Liver (tissue), 9 donors: ENCODE results near the gene CACNA1B. TPM values are rescaled to one million over a fixed set of nuclear protein-coding genes. Genes with fewer than 3 reads are reported as not detected.

Experiments used
- DNase-seq: peaks from one replicate; pipeline ENCODE4 v3.0.0-alpha.2; 2017; ENCODE audit warnings: low spot score
- H3K27ac ChIP-seq, 2 donors: one replicate each; pipeline ENCODE4 v1.7.0; 2013; ENCODE audit warnings: inconsistent platforms in 2 of 2, low read length in 2 of 2, control low read depth in 1 of 2, low read depth in 1 of 2, mild to moderate bottlenecking in 1 of 2
- H3K27me3 ChIP-seq, 4 donors: one replicate each; pipeline versions ENCODE4 v1.6.1 to v1.7.0; 2013; ENCODE audit warnings: low read length in 3 of 4, inconsistent platforms in 1 of 4, mild to moderate bottlenecking in 1 of 4, moderate library complexity in 1 of 4; ENCODE audit not compliant: control insufficient read depth in 4 of 4, insufficient read depth in 4 of 4
- H3K36me3 ChIP-seq, 4 donors: one replicate each; pipeline versions ENCODE4 v1.6.1 to v1.7.0; 2013; ENCODE audit warnings: low read length in 3 of 4, mild to moderate bottlenecking in 3 of 4, low read depth in 1 of 4, moderate library complexity in 1 of 4; ENCODE audit not compliant: control insufficient read depth in 4 of 4, insufficient read depth in 3 of 4
- H3K4me1 ChIP-seq, 4 donors: one replicate each; pipeline versions ENCODE4 v1.6.1 to v1.7.0; 2013; ENCODE audit warnings: low read length in 3 of 4, mild to moderate bottlenecking in 3 of 4, moderate library complexity in 1 of 4; ENCODE audit not compliant: control insufficient read depth in 4 of 4, insufficient read depth in 4 of 4
- H3K4me3 ChIP-seq, 3 donors: one replicate each; pipeline versions ENCODE4 v1.6.1 to v1.7.0; 2013; ENCODE audit warnings: low read length in 3 of 3, control low read depth in 1 of 3, low read depth in 1 of 3, mild to moderate bottlenecking in 1 of 3
- H3K9ac ChIP-seq, 2 donors: one replicate each; pipeline ENCODE4 v1.7.0; 2013; ENCODE audit warnings: low read length in 2 of 2, mild to moderate bottlenecking in 2 of 2, moderate library complexity in 2 of 2, control low read depth in 1 of 2, low read depth in 1 of 2
- H3K9me3 ChIP-seq, 4 donors: one replicate each; pipeline versions ENCODE4 v1.6.1 to v1.7.0; 2013; ENCODE audit warnings: low read length in 3 of 4; ENCODE audit not compliant: control insufficient read depth in 4 of 4
- CTCF ChIP-seq: fragments of 150-350 bp; IDR thresholded peaks from 2 replicates; pipeline ENCODE4 v1.5.1; 2017; ENCODE audit warnings: improper control_type of control experiment, low read depth, low read length; ENCODE audit not compliant: missing input control
- EGR1 ChIP-seq, 2 donors: IDR thresholded peaks; 2 replicates each; pipeline ENCODE4 v1.6.1; 2016 to 2018; ENCODE audit warnings: antibody characterized with exemption in 2 of 2, low read depth in 2 of 2
- FOXA1 ChIP-seq: IDR thresholded peaks from 2 replicates; pipeline ENCODE4 v1.6.1; 2016; ENCODE audit warnings: antibody characterized with exemption
- FOXA2 ChIP-seq: IDR thresholded peaks from 2 replicates; pipeline ENCODE4 v1.6.1; 2016; ENCODE audit warnings: antibody characterized with exemption
- GABPA ChIP-seq, 2 donors: IDR thresholded peaks in 1 of 2; conservative IDR thresholded peaks in 1 of 2; 2 replicates each; pipeline ENCODE4 v1.6.1; 2016; ENCODE audit warnings: antibody characterized with exemption in 2 of 2, mild to moderate bottlenecking in 1 of 2, moderate library complexity in 1 of 2
- HNF4A ChIP-seq, 2 donors: conservative IDR thresholded peaks; 2 replicates each; pipeline ENCODE4 v1.6.1; 2016; ENCODE audit warnings: antibody characterized with exemption in 2 of 2, mild to moderate bottlenecking in 2 of 2
- HNF4G ChIP-seq: IDR thresholded peaks from 2 replicates; pipeline ENCODE4 v1.6.1; 2016; ENCODE audit warnings: antibody characterized with exemption
- JUND ChIP-seq, 2 donors: IDR thresholded peaks; 2 replicates each; pipeline ENCODE4 v1.6.1; 2016; ENCODE audit warnings: antibody characterized with exemption in 2 of 2
- MAX ChIP-seq: IDR thresholded peaks from 2 replicates; pipeline ENCODE4 v1.6.1; 2016; ENCODE audit warnings: antibody characterized with exemption
- NR2F2 ChIP-seq: IDR thresholded peaks from 2 replicates; pipeline ENCODE4 v1.6.1; 2016; ENCODE audit warnings: antibody characterized with exemption
- RAD21 ChIP-seq, 2 donors: IDR thresholded peaks; 2 replicates each; pipeline ENCODE4 v1.6.1; 2016; ENCODE audit warnings: antibody characterized with exemption in 2 of 2, mild to moderate bottlenecking in 2 of 2
- REST ChIP-seq: IDR thresholded peaks from 2 replicates; pipeline ENCODE4 v1.6.1; 2016; ENCODE audit warnings: antibody characterized with exemption, mild to moderate bottlenecking
- RXRA ChIP-seq, 2 donors: IDR thresholded peaks; 2 replicates each; pipeline ENCODE4 v1.6.1; 2017 to 2018; ENCODE audit warnings: antibody characterized with exemption in 2 of 2, mild to moderate bottlenecking in 1 of 2
- SP1 ChIP-seq: IDR thresholded peaks from 2 replicates; pipeline ENCODE4 v1.6.1; 2018; ENCODE audit warnings: antibody characterized with exemption, mild to moderate bottlenecking
- TAF1 ChIP-seq: conservative IDR thresholded peaks from 2 replicates; pipeline ENCODE4 v1.6.1; 2016; ENCODE audit warnings: antibody characterized with exemption, mild to moderate bottlenecking
- YY1 ChIP-seq: IDR thresholded peaks from 2 replicates; pipeline ENCODE4 v1.6.1; 2016; ENCODE audit warnings: antibody characterized with exemption, mild to moderate bottlenecking
- ZBTB33 ChIP-seq: IDR thresholded peaks from 2 replicates; pipeline ENCODE4 v1.6.1; 2016; ENCODE audit warnings: antibody characterized with exemption
- WGBS: extraction: QIAGEN DNeasy Blood & Tissue Kit; methylation state at CpG from one replicate; pipeline ENCODE4 v1.1.7; 2013; 5-methylcytosine and 5-hydroxymethylcytosine counted together
- polyA plus RNA-seq, 2 donors: library from polyadenylated mRNA; stranded (reverse) in 1 of 2; unstranded in 1 of 2; fragments of 200-250 nt in 1 of 2; fragments of >200 nt in 1 of 2; fragmentation: Nextera tagmentation in 1 of 2; extraction: Ambion mirVana in 1 of 2; gene quantifications; one replicate each; pipeline versions ENCODE4 v1.2.1 to v1.2.3, GENCODE V29; 2013 to 2015
- total RNA-seq, 2 donors: library from RNA; depleted of rRNA; stranded (reverse); fragments of >200 nt; gene quantifications; one replicate each; pipeline ENCODE4 v1.2.3, GENCODE V29; 2014
- TF ChIP-seq, protein P1 (sequence below): IDR thresholded peaks from 2 replicates; pipeline ENCODE4 v1.6.1; 2016; ENCODE audit warnings: antibody characterized with exemption
- donor health status: healthy.
- donor health status: healthy.
- donor health status: healthy.
- donor health status: healthy.
- donor health status: healthy.

The CACNA1B gene
- total and polyA plus RNA-seq, 4 donors, result under 0.01 to 0.05 TPM; not detected in 2

DNA sequence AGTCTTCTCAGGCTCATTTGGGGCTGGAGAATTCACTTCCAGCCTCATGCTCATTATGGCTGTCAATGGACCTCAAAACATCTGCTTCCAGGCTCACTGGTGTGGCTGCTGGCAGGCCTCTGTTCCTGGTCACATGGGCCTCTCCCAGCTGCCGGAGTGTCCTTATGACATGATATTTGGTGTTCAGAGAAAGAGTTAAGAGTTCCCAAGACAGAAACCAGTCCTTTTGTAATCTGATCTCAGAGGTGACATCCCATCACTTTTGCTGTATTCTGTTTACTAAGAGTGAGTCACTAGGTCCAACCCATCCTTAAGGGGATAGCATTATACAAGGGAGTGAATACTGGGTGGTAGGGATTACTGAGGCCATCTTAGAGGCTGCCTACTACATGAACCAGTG lies 104.6 kb downstream of the CACNA1B start:
- Histone ChIP-seq H3K9me3 (no peaks in the 10 kb centered on the region), H3K36me3 (no peaks in the 10 kb centered on the region), H3K4me1 (no peaks in the 10 kb centered on the region), H3K27me3 (no peaks in the 10 kb centered on the region), H3K4me3 (no peak overlapping the region), H3K9ac (no peak overlapping the region), H3K27ac (no peak overlapping the region)
- DNase-seq, result no peak
- 98% methylated on average over 1 of the region's 1 CpG for WGBS
- TF ChIP-seq FOXA1, result no peak
- TF ChIP-seq TAF1, result no peak
- no peak for TF ChIP-seq JUND (IDR thresholded peaks at IDR 0.05)
- TF ChIP-seq GABPA (IDR thresholded peaks at IDR 0.05 in 1 of 2, conservative IDR thresholded peaks at IDR 0.05 in 1 of 2), result no peak
- TF ChIP-seq HNF4A (conservative IDR thresholded peaks at IDR 0.05), result no peak
- no peak for TF ChIP-seq HNF4G
- TF ChIP-seq RXRA (IDR thresholded peaks at IDR 0.05), result no peak
- TF ChIP-seq, protein P1, sequence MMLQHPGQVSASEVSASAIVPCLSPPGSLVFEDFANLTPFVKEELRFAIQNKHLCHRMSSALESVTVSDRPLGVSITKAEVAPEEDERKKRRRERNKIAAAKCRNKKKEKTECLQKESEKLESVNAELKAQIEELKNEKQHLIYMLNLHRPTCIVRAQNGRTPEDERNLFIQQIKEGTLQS, result no peak
- no peak for TF ChIP-seq MAX
- TF ChIP-seq REST, result no peak
- TF ChIP-seq YY1, result no peak
- no peak for TF ChIP-seq FOXA2
- no peak for TF ChIP-seq RAD21 (IDR thresholded peaks at IDR 0.05)
- TF ChIP-seq EGR1 (IDR thresholded peaks at IDR 0.05; ENCODE audit: low read depth in 2 of 2), result no peak
- TF ChIP-seq CTCF, result no peak
- TF ChIP-seq SP1, result no peak
- TF ChIP-seq NR2F2, result no peak
- no peak for TF ChIP-seq ZBTB33
